SJSA1 (cell line): ENCODE measurements around the gene ZSWIM8. TPM values are rescaled to one million over a fixed set of nuclear protein-coding genes. Genes with fewer than 3 reads are reported as not detected.
"Not testable (repeated sequence)": the region's sequence is repeated elsewhere in the genome, so short reads cannot be mapped to it uniquely, and the experiment has no call there.

Experiments
- DNase-seq, 2 experiments: peaks; one replicate each; pipeline ENCODE4 v3.0.0-alpha.2; 2015 to 2020; ENCODE audit warnings: low spot score in 2 of 2, low read depth in 1 of 2
- H3K27ac ChIP-seq: fragments of 250-450 bp; sonication (Bioruptor Pico); 2 replicates; pipeline ENCODE4 v1.5.1; 2020; ENCODE audit warnings: mild to moderate bottlenecking, moderate library complexity
- H3K27me3 ChIP-seq: fragments of 250-450 bp; sonication (Bioruptor Pico); replicated peaks from 2 replicates; pipeline ENCODE4 v1.5.1; 2020; ENCODE audit warnings: mild to moderate bottlenecking, moderate library complexity
- H3K36me3 ChIP-seq: fragments of 250-450 bp; sonication (Bioruptor Pico); 2 replicates; pipeline ENCODE4 v1.5.1; 2020; ENCODE audit warnings: mild to moderate bottlenecking
- H3K4me1 ChIP-seq: fragments of 250-450 bp; sonication (Bioruptor Pico); replicated peaks from 2 replicates; pipeline ENCODE4 v1.6.1; 2021; ENCODE audit warnings: mild to moderate bottlenecking
- H3K4me3 ChIP-seq: fragments of 250-450 bp; sonication (Bioruptor Pico); 2 replicates; pipeline ENCODE4 v1.5.1; 2020; ENCODE audit warnings: mild to moderate bottlenecking
- H3K9me3 ChIP-seq: fragments of 250-450 bp; sonication (Bioruptor Pico); replicated peaks from 2 replicates; pipeline ENCODE4 v1.5.1; 2020; ENCODE audit warnings: mild to moderate bottlenecking
- total RNA-seq: library from RNA; depleted of rRNA; stranded (reverse); fragments of >200 nt; shearing (Covaris generic); gene quantifications from 2 replicates; pipeline ENCODE4 v1.2.3, GENCODE V29; 2014; rRNA removed

Gene ZSWIM8, protein sequence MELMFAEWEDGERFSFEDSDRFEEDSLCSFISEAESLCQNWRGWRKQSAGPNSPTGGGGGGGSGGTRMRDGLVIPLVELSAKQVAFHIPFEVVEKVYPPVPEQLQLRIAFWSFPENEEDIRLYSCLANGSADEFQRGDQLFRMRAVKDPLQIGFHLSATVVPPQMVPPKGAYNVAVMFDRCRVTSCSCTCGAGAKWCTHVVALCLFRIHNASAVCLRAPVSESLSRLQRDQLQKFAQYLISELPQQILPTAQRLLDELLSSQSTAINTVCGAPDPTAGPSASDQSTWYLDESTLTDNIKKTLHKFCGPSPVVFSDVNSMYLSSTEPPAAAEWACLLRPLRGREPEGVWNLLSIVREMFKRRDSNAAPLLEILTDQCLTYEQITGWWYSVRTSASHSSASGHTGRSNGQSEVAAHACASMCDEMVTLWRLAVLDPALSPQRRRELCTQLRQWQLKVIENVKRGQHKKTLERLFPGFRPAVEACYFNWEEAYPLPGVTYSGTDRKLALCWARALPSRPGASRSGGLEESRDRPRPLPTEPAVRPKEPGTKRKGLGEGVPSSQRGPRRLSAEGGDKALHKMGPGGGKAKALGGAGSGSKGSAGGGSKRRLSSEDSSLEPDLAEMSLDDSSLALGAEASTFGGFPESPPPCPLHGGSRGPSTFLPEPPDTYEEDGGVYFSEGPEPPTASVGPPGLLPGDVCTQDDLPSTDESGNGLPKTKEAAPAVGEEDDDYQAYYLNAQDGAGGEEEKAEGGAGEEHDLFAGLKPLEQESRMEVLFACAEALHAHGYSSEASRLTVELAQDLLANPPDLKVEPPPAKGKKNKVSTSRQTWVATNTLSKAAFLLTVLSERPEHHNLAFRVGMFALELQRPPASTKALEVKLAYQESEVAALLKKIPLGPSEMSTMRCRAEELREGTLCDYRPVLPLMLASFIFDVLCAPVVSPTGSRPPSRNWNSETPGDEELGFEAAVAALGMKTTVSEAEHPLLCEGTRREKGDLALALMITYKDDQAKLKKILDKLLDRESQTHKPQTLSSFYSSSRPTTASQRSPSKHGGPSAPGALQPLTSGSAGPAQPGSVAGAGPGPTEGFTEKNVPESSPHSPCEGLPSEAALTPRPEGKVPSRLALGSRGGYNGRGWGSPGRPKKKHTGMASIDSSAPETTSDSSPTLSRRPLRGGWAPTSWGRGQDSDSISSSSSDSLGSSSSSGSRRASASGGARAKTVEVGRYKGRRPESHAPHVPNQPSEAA (N-terminal part only)
- 27.0 and 35.8 TPM in 2 replicates for total RNA-seq

DNA sequence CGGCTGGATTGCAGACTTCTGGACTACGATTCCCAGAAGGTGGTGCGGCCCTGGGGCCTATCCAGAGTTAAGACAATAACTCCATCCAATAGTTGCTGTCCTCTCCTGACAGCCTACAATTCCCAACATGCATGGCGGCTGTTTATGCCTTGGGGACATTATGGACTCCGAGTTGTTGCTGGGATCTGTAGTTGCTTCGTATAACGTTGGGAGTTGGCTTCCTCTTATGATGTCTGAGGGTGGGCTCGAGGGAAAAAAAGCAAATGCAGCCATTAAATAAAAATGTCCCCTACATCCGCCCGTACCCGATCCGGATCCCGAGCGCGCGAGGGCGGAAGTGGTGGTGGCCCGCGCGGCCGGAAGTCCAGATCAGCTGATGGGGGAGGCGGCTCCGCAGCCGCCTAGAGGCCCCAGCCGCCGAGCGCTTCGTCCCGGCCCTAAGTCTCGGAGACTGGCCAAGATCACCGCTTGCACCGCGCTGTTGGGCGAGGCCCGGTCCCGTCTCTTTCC, at the start of gene ZSWIM8:
Gene ZSWIM8, plus strand, starts transcription at position 396 of the 510 bp plus-strand sequence. CDS start 273 bp downstream, outside the sequence.
- no peaks in the 10 kb centered on the region for H3K9me3 ChIP-seq
- no peaks in the 10 kb centered on the region for H3K27me3 ChIP-seq
- peaks cover 35% of the 10 kb centered on the region for H3K4me1 ChIP-seq
- peak; percentile 91 to 96 for DNase-seq
- H3K36me3 ChIP-seq = peaks cover 44% of the 10 kb centered on the region
- peak within 1 kb of the TSS; percentile 64 for H3K4me3 ChIP-seq
- peak within 1 kb of the TSS; percentile 38; the same call in 1 of the 2 replicates for H3K27ac ChIP-seq

DNA sequence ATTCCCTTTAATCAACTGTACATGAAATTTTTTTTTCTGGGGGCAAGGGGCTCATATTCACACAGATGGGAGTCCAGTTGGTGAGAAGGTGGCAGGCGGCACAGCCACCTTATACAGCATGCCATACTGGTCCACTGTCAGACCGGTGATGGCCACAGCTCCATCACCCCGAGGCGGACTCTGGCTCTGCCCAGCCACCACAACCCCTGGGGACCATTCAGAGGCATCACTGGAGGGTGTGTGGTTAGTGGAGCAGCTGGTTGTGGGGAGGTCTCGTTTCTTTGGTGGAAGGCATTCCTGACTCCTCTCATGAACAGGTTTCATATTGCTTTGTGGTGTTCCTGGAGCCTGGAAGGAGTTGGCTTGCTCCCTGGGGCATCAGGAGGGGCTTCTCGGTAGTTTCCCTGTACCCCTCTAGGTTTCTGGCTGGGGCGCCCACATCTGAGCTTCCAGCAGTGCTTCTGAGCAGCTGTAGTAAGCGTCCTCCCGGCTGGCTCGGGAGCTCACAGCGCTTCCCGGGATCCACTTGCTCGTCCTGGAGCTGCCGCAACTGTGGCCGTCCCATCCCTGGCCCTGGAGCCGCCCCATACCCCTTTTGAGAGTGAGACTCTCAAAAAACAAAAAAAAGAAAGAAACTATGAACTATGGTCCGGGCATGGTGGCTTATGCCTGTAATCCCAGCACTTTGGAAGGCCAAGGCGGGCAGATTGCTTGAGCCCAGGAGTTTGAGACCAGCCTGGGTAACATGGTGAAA, 44.7 kb upstream of the ZSWIM8 start:
- H3K4me1 ChIP-seq, H3K27me3 ChIP-seq, H3K9me3 ChIP-seq, DNase-seq, H3K27ac ChIP-seq, H3K4me3 ChIP-seq: not testable (repeated sequence)
- peaks cover 20% of the 10 kb centered on the region for H3K36me3 ChIP-seq

DNA sequence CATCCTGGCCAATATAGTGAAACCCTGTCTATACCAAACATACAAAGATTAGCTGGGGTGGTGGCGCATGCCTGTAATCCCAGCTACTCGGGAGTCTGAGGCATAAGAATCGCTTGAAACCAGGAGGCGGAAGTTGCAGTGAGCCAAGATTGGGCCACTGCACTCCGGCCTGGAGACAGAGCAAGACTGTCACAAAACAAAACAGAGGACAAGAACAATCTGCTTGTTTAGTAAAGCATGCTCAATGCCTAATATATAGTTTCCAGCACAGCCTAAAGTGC, 43.0 kb upstream of the ZSWIM8 start:
- no peaks in the 10 kb centered on the region for H3K9me3 ChIP-seq
- H3K27me3 ChIP-seq = no peaks in the 10 kb centered on the region
- peaks cover 33% of the 10 kb centered on the region for H3K36me3 ChIP-seq
- H3K4me1 ChIP-seq = peaks cover 8% of the 10 kb centered on the region
- no peak for DNase-seq
- no peak overlapping the region for H3K4me3 ChIP-seq
- no peak overlapping the region for H3K27ac ChIP-seq

- Histone ChIP-seq H3K4me3 (peak overlapping the region; percentile 60), H3K27ac (peak overlapping the region; percentile 94), H3K27me3 (no peaks in the 10 kb centered on the region), H3K36me3 (peaks cover 42% of the 10 kb centered on the region), H3K9me3 (no peaks in the 10 kb centered on the region), H3K4me1 (peaks cover 8% of the 10 kb centered on the region)
- no peak for DNase-seq
Observed at GRCh38 chr10:73743327-73743904, 42.0 kb upstream of the ZSWIM8 start.

GRCh38 chr10:73743905-73744663, 41.3 kb upstream of the ZSWIM8 start, which contains the start of gene SEC24C:
Gene SEC24C, plus strand, starts transcription at chr10:73744372. Its CDS starts 2,461 bp downstream, at chr10:73746833.
- peaks cover 8% of the 10 kb centered on the region for H3K4me1 ChIP-seq
- no peaks in the 10 kb centered on the region for H3K9me3 ChIP-seq
- H3K4me3 ChIP-seq = peak within 1 kb of the TSS; percentile 60
- DNase-seq = peak; percentile 97 to 98
- H3K36me3 ChIP-seq = peaks cover 49% of the 10 kb centered on the region
- no peaks in the 10 kb centered on the region for H3K27me3 ChIP-seq
- peak within 1 kb of the TSS; percentile 94 for H3K27ac ChIP-seq

GRCh38 chr10:73744664-73744975, 40.8 kb upstream of the ZSWIM8 start:
- no peaks in the 10 kb centered on the region for H3K27me3 ChIP-seq
- peaks cover 8% of the 10 kb centered on the region for H3K4me1 ChIP-seq
- H3K4me3 ChIP-seq = peak overlapping the region; percentile 60
- H3K36me3 ChIP-seq = peaks cover 54% of the 10 kb centered on the region
- peak overlapping the region; percentile 94 for H3K27ac ChIP-seq
- DNase-seq = peak in 1 of 2 experiments; percentile 69
- no peaks in the 10 kb centered on the region for H3K9me3 ChIP-seq

- no peaks in the 10 kb centered on the region for H3K9me3 ChIP-seq
- H3K27ac ChIP-seq = no peak overlapping the region
- DNase-seq = no peak
- no peak overlapping the region for H3K4me3 ChIP-seq
- H3K4me1 ChIP-seq = peaks cover 8% of the 10 kb centered on the region
- no peaks in the 10 kb centered on the region for H3K27me3 ChIP-seq
- peaks cover 69% of the 10 kb centered on the region for H3K36me3 ChIP-seq
Observed at GRCh38 chr10:73746721-73747120, 38.7 kb upstream of the ZSWIM8 start.

DNA sequence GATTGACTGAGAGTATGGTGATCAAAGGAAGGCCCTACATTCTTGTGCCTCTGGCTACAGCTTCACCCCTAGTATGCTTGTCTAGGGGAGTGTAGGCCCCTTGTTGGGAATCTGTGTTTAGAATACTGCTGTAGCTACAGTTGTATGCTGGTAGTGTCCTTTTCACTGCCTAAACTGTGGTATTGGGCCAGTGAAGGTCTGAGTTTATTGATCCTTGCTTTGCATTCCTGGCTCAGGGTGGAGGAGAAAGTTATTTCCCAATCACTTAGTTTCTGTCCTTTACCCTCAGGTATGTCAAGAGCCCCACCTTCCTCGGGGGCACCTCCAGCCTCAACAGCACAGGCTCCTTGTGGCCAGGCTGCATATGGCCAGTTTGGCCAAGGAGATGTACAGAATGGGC, 34.6 kb upstream of the ZSWIM8 start:
- no peak for DNase-seq
- Histone ChIP-seq H3K4me1 (no peaks in the 10 kb centered on the region), H3K9me3 (no peaks in the 10 kb centered on the region; the same call in 1 of the 2 replicates), H3K27ac (no peak overlapping the region), H3K27me3 (no peaks in the 10 kb centered on the region), H3K4me3 (no peak overlapping the region), H3K36me3 (peaks cover 91% of the 10 kb centered on the region)

DNA sequence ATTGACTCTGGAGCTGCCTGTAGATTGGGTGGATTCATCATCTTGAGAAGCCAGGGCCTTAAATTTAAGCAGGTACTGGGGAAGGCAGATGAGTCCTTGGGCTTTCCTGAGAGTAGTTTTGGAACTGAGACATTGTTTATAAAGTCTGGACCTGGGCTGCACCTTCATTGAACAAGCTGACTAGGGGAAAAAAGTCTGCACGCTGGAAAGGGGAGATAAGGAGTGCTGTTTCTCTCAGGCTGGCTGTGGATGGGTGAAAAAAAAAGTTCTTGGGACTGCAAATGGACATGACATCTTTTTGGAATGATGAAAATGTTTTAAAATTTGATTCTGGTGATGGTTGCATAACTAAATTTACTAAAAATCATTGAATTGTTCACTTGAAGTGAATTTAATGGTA, 29.2 kb upstream of the ZSWIM8 start:
- H3K9me3 ChIP-seq = no peaks in the 10 kb centered on the region; the same call in 1 of the 2 replicates

DNA sequence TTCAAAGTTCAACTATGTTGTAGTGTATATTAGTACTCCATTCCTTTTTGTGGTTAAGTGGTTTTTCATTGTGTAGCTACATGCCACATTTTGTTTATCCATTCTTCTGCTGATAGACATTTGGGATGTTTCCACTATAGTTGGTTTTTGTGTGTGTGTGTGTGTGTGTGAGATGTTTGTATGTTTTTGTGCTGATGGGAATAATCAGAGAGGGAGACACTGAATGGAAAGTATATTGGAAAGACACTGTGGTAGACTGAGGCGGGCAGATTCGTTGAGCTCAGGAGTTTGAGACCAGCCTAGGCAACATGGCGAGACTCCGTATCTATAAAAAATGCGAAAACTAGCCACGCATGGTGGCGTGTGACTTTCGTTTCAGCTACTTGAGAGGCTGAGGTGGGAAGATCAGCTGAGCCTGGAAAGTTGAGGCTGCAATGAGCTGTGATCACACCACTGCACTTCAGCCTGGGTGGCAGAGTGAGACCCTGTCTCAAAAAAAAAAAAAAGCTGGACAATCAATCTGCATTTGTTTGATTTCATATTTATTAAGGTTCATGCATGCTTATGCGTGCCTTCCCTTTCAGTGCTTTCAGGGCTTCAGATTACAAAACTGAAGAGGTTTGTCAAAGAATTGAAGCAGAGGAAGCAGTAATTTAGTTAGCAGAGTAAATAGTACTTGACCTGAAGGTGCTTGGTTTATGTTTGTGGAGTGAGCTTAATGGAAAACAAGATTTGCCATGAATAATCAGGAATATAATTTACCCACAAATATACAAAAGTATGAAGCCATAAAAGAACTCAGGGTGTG, 26.5 kb upstream of the ZSWIM8 start:
- H3K4me3 ChIP-seq = no peak overlapping the region
- peaks cover 75% of the 10 kb centered on the region for H3K36me3 ChIP-seq
- no peak overlapping the region for H3K27ac ChIP-seq
- peaks cover 4% of the 10 kb centered on the region; the same call in 1 of the 2 replicates for H3K4me1 ChIP-seq
- no peaks in the 10 kb centered on the region; the same call in 1 of the 2 replicates for H3K9me3 ChIP-seq
- no peaks in the 10 kb centered on the region for H3K27me3 ChIP-seq
- no peak for DNase-seq

More for the DNA sequence above, 29.2 kb upstream of the ZSWIM8 start:
- no peak for DNase-seq
- Histone ChIP-seq H3K36me3 (peaks cover 73% of the 10 kb centered on the region), H3K4me3 (no peak overlapping the region), H3K4me1 (no peaks in the 10 kb centered on the region), H3K27ac (no peak overlapping the region), H3K27me3 (no peaks in the 10 kb centered on the region)

GRCh38 chr10:73759512-73760115, 25.8 kb upstream of the ZSWIM8 start:
- H3K36me3 ChIP-seq = peaks cover 75% of the 10 kb centered on the region
- DNase-seq = no peak
- H3K27me3 ChIP-seq = no peaks in the 10 kb centered on the region
- no peak overlapping the region for H3K4me3 ChIP-seq
- no peak overlapping the region for H3K27ac ChIP-seq
- peaks cover 4% of the 10 kb centered on the region; the same call in 1 of the 2 replicates for H3K4me1 ChIP-seq
- H3K9me3 ChIP-seq = no peaks in the 10 kb centered on the region
